HG03097 (cell line): ENCODE data around the gene ATXN3L.
"Not testable (repeated sequence)": the region's sequence is repeated elsewhere in the genome, so short reads cannot be mapped to it uniquely, and the experiment has no call there.

Experiments
- ATAC-seq: cut with Tn5 transposase; IDR thresholded peaks from one replicate; pipeline ENCODE4 v1.9.1; 2021; ENCODE audit not compliant: unreplicated experiment, low FRiP score

ATXN3L gene

GRCh38 chrX:13309631-13310030 lies 10.2 kb downstream of the ATXN3L start:
- ATAC-seq, result no peak

- no peak for ATAC-seq
Observed at GRCh38 chrX:13307041-13307440, 12.8 kb downstream of the ATXN3L start.

- no peak for ATAC-seq
Observed at GRCh38 chrX:13305108-13305507, 14.7 kb downstream of the ATXN3L start.

DNA sequence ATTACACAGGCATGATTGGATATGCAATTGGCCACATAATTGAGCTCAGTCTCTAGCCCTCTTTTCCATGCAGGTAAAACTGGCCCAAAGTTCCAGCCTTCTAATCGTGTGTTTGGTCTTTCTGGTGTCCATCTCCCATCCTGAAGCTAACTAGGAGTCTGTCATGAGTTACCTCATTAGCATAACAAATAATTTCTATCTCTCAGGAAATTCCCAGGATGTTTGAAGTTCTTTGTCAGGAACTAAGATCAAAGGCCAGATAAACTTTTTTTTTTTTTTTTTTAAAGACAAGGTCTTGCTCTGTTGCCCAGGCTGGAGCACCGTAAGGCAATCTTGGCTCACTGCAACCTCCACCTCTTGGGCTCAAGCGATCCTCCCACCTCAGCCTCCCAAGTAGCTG lies 15.8 kb downstream of the ATXN3L start:
- no peak for ATAC-seq

GRCh38 chrX:13303248-13303647 lies 16.6 kb downstream of the ATXN3L start:
- ATAC-seq, result not testable (repeated sequence)

DNA sequence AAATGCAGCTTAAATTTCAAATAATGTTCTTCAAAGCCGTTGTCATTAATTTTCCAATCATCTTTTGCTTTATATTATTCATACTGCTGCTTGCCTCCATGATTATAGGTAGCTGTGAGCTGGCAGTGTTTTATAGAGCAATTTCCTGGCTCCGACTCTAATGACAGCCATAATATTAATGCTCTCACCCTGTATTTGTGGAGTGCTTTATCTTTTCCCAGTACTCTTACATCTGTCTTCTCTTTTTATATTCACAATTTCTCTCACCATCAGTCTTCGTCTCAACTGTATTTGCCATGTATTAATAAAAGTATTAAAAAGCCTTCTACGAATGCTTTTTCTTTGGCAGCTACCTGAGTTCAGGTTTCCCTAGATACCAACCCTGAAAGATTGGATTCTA lies 21.0 kb downstream of the ATXN3L start:
- no peak for ATAC-seq

- ATAC-seq, result no peak
Observed at GRCh38 chrX:13295841-13296240, 24.0 kb downstream of the ATXN3L start.

DNA sequence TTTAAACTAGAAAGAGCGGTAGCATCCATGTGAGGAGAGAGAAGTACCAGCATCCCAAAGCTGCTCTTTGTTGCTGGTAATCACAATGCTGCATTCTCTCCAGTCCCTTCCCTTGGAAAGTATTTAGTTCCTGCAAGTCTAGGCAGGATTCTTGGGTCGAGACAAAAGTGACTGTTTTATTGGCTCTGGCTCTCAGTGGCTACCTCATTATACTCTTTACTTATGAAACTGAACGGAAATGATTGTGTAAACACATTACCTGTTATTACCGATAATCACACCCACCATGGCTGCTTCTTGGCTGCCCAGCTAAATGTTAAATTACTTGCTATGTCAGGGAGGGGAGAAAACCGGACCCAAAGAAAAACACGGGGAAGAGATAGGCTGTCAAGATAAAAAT lies 26.2 kb downstream of the ATXN3L start:
- no peak for ATAC-seq

DNA sequence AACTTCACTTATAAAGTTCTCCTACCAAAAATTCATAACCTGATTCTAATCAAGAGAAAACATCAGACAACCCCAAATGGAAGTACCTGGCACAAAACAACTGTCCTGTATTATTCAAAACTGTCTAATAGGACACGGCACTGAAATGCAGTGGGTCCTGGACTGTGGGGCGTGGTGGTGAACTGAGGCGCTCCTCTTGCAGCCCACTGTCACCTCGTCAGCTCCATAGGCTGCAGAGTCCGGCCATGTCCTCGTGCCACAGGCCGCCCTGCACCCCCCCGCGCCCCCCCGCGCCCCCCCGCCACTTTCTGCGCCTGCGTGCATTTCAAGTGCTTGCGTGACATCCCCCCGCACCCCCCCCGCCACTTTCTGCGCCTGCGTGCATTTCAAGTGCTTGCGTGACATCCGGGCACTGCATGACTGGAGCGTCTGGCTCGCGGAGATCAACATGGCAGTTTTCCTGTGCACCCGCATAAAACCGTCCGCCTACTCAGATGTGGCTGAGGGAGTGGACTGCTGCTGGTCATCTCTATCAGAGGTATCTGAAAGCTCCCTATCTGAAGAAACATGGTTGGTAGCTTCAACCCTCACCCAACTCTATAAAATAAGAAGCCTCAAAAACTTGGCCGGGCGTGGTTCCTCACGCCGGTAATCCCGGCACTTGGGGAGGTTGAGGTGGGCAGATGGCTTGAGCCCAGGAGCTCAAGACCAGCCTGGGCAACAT lies 28.8 kb downstream of the ATXN3L start:
- ATAC-seq, result no peak

DNA sequence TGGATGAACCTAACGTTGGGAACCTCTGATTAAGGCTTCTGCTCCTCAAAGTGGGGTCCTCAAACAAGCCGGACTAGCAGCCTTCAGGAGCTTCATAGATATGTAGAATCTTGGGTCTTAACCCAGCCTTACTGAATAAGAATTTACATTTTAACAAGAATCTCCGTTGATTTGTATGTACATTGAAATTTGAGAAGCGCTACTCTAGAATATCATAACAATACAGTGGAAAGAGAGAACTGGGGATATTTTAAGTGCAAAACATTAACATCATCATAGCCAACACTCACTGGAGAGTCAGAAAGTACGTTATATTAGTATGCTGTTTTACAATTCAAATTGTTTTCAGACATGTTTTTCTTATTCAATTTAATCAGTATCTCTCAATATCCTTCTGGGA lies 31.2 kb downstream of the ATXN3L start:
- ATAC-seq, result no peak

- no peak for ATAC-seq
Observed at GRCh38 chrX:13287816-13288215, 32.0 kb downstream of the ATXN3L start.

- ATAC-seq, result no peak
Observed at GRCh38 chrX:13285693-13286092, 34.2 kb downstream of the ATXN3L start.

- ATAC-seq, result no peak
Observed at GRCh38 chrX:13285229-13285628, 34.6 kb downstream of the ATXN3L start.

- no peak for ATAC-seq
Observed at GRCh38 chrX:13284570-13284969, 35.3 kb downstream of the ATXN3L start.

DNA sequence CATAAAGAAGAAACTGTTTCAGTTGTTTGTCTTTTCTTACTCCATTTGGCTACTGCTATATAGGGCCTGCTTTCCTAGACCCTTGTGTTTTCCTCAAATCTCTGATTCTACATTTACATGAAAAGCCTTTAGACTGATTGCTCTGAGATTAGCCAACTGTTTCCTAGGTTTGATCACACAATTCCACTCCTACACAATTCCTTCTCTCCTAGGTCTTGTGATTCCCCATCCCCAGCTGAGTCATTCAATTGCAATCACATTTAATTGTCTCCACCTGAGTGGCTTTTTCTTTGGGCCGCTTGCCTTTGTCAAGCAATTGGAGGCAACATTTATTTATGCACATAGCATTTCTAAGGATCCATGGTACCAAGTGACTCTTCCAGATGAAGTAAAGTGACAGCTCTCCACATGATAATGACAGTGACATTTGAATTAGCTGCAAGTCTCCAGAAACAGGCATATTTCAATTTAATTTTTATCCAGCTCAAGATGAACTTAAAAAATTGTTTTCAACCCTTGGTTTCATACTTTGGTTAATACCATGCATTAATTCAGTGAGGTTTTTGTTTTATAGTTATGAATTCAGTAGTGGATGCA lies 35.8 kb downstream of the ATXN3L start:
- ATAC-seq, result no peak

DNA sequence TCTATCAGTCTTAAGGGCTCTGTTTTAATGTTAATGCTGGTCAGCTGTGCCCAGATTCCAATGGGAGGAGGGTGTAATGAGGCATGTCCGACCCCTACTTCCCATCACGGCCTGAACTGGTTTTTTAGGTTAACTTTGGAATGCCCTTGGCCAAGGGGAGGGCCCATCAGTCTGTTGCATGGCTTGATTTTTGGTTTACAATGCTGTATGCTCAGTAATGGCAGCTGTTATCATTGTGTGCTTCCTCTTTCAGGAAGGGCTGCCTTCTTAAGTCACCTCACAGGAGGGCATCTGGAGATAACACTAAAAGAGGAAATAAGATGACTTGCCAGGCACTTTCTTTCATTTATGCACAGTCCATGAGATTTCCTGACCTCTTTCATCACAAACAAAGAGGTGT lies 36.3 kb downstream of the ATXN3L start:
- ATAC-seq, result no peak

GRCh38 chrX:13281289-13281688 lies 38.6 kb downstream of the ATXN3L start:
- ATAC-seq, result no peak

GRCh38 chrX:13279279-13280018 lies 40.4 kb downstream of the ATXN3L start:
- ATAC-seq, result no peak

DNA sequence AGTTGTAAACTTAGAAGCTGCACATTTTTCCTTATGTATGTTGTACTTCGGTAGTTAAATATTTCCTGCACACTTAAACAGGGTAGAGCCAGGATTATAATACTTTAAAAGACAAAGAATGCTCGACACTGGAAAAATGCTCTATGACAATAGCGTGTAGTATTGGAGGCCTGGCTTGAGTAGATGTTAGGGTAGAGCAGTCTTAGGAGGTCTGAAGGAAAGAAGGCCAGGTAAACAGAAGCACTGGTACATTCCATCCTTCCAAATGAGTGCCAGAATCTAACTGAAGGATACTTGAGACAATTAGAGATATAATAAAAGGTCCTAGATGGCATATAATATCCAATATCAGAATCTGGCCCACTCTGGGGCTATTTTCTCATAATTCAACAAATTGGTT lies 42.3 kb downstream of the ATXN3L start:
- ATAC-seq, result no peak

DNA sequence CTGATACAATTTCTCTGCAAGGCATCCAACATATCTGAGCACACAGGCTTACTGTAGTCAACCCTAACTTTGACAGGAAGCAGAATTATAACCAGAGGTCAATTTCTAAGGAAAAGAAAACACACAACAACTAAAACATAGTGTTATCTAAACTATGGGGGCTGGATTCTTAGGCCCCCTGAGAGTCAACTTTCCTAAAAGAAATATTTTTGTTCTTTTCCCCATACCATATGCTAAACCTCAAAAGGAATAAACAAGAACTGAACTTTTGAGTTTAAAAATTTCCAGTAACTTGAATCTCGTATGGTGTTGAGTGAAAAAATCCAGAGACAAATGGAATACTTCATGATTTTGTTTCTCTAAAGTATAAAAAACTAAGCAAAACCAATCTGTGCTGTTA lies 42.9 kb downstream of the ATXN3L start:
- no peak for ATAC-seq

DNA sequence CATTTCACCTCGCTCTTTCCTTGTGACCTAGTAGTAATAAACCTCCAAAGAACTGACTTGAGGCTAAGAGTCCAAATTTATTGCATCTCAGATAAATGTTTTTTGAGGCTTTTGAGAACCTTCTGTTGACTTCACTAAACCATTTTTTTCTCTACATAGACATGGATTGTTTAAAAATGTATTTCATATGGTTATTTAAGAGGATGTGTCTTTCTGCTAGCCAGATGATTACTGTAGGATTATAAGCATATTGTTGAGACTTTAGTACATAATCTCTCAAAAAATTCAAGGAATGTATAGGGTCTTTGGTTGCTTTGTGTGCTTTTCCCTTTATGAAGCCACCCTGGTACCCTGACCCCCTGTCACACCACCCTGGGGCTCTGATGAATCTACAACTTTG lies 44.8 kb downstream of the ATXN3L start:
- no peak for ATAC-seq

DNA sequence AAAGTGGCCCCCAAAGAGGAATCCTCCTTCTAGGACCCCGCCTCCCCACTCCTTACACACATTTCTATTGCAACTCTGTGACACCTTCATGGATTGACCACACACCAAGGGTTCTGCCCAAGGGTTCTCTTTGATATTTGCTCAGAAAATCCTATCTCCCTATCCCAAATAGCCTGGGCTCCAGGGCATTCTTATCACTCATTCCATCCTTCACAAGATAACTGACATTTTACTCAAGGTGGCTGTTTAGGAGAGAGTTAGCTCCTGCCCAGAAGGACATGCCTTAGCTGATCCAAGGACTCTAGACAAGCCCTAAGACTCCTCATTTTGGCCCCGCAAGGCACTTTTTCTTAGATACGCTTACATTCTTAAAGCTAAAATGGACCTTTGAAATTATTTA lies 47.4 kb downstream of the ATXN3L start:
- no peak for ATAC-seq
